ENCODE results near the gene ETNPPL.

GRCh38 chr4:108795733-108796132, 32.9 kb upstream of the ETNPPL start:
- TF ChIP-seq SIN3A (IDR thresholded peaks at IDR 0.05; ENCODE audit: borderline replicate concordance, insufficient read depth, low read length) (no peak), POLR2AphosphoS5 (IDR thresholded peaks at IDR 0.05; ENCODE audit: low read depth, low read length) (no peak)

Data from PFSK-1 (cell line).